ENCODE measurements around the gene TGIF2LY.
"Not testable (repeated sequence)": the region's sequence is repeated elsewhere in the genome, so short reads cannot be mapped to it uniquely, and the experiment has no call there.

Gene TGIF2LY

DNA sequence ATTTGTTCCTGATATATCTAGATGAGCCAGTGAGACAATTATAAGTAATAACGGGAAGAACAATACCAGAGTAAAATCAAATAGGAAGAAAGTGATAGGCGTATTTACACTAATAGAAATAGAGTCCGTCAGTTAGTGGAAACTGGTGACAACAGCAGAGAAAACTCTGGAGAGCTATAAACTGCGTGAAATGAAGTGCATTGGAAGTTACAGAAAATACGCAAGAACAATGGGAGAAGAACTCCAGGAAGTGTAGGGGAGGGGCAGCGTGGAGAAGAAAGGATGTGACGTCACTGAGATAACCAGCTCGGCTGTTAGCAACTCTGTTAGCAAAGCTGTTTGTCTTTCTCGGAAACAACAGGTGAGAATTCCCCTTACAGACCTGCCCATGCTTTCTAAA is at the start of gene TGIF2LY:
Gene TGIF2LY, plus strand, starts transcription at position 301 of the 400 bp plus-strand sequence. CDS start 178 bp downstream, outside the sequence.
- H3K27ac ChIP-seq (ENCODE audit: low read depth, low read length); H3K9ac ChIP-seq (ENCODE audit: low read length); H3K36me3 ChIP-seq (ENCODE audit: control insufficient read depth, insufficient read depth, low read length); H3K9me3 ChIP-seq (ENCODE audit: control insufficient read depth, insufficient read depth, low read depth, low read length); H3K27me3 ChIP-seq (ENCODE audit: control insufficient read depth, insufficient read depth, low read length); H3K4me1 ChIP-seq (ENCODE audit: control insufficient read depth, insufficient read depth, low read length); H3K4me3 ChIP-seq (ENCODE audit: low read depth, low read length): not testable (repeated sequence)

Measured in HUES6 (cell line).